ENCODE measurements around the gene NF2.

DNA sequence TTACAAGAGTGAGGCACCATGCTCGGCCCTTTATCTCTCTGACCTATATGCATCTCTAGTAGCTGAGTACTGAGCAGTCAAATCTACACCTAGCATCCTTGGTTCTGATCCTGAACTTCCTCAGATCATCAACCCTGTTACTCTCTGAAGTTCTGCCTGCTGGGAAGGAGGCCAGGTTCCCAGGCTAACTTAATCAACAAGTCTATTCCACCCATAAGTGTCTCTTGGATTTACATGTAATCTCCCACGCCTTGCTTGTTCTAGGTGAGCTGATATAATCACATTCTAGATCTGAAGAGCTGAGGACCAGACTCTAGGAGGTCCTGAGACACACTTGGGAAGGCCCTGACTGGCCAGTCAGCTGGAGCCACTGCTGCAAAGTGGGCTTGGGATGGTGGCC, 138.5 kb downstream of the NF2 start:
- TF ChIP-seq, protein P1, sequence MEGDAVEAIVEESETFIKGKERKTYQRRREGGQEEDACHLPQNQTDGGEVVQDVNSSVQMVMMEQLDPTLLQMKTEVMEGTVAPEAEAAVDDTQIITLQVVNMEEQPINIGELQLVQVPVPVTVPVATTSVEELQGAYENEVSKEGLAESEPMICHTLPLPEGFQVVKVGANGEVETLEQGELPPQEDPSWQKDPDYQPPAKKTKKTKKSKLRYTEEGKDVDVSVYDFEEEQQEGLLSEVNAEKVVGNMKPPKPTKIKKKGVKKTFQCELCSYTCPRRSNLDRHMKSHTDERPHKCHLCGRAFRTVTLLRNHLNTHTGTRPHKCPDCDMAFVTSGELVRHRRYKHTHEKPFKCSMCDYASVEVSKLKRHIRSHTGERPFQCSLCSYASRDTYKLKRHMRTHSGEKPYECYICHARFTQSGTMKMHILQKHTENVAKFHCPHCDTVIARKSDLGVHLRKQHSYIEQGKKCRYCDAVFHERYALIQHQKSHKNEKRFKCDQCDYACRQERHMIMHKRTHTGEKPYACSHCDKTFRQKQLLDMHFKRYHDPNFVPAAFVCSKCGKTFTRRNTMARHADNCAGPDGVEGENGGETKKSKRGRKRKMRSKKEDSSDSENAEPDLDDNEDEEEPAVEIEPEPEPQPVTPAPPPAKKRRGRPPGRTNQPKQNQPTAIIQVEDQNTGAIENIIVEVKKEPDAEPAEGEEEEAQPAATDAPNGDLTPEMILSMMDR (IDR thresholded peaks at IDR 0.05) = no peak
- TF ChIP-seq POLR2A (IDR thresholded peaks at IDR 0.05) = no peak

Data from breast epithelium (tissue), 3 donors.